GM19455 (cell line): ENCODE measurements around the gene FBXO27.
"Not testable (repeated sequence)": the region's sequence is repeated elsewhere in the genome, so short reads cannot be mapped to it uniquely, and the experiment has no call there.

Source experiments
- ATAC-seq: cut with Tn5 transposase; IDR thresholded peaks from one replicate; pipeline ENCODE4 v1.9.1; 2021; ENCODE audit not compliant: unreplicated experiment

FBXO27 gene

GRCh38 chr19:38989066-38989605 is 43.2 kb downstream of the FBXO27 start:
- ATAC-seq, result no peak

- ATAC-seq, result not testable (repeated sequence)
These were observed 43.7 kb downstream of the FBXO27 start for GRCh38 chr19:38988627-38989026.

GRCh38 chr19:38987745-38988144 is 44.6 kb downstream of the FBXO27 start:
- not testable (repeated sequence) for ATAC-seq

GRCh38 chr19:38985262-38985661 is 47.1 kb downstream of the FBXO27 start:
- ATAC-seq, result no peak

GRCh38 chr19:38980583-38981374 is 51.6 kb downstream of the FBXO27 start:
- no peak for ATAC-seq

- no peak for ATAC-seq
These were observed 52.5 kb downstream of the FBXO27 start for GRCh38 chr19:38979812-38980211.

- ATAC-seq, result no peak
These were observed 54.0 kb downstream of the FBXO27 start for GRCh38 chr19:38978326-38978689.

GRCh38 chr19:38977445-38978325 is 54.7 kb downstream of the FBXO27 start:
- no peak for ATAC-seq

GRCh38 chr19:38975861-38976271 is 56.5 kb downstream of the FBXO27 start:
- ATAC-seq, result no peak

GRCh38 chr19:38975214-38975860 is 57.0 kb downstream of the FBXO27 start, which contains the start of gene FBXO17:
TSS of gene FBXO17 (minus strand) at chr19:38975742. CDS start at chr19:38950319, 25,423 bp downstream.
- ATAC-seq, result no peak

GRCh38 chr19:38974624-38975213 is 57.6 kb downstream of the FBXO27 start:
- no peak for ATAC-seq
